Bronchial epithelial cell (primary cell): ENCODE data around the gene RXFP1. TPM values are rescaled to one million over a fixed set of nuclear protein-coding genes. Genes with fewer than 3 reads are reported as not detected.

ENCODE experiments used
- DNase-seq: peaks from one replicate; pipeline ENCODE4 v3.0.0-alpha.2; 2010; ENCODE audit warnings: low read depth
- FAIRE-seq: peaks from 2 replicates; lab custom pipeline; 2011; peaks lifted over from hg19 to GRCh38; lab: Jason Lieb, UNC
- H3K27me3 ChIP-seq: 2 replicates; pipeline ENCODE4 v1.5.1; 2011; ENCODE audit warnings: low read length; ENCODE audit not compliant: control insufficient read depth, insufficient read depth
- H3K36me3 ChIP-seq: 2 replicates; pipeline ENCODE4 v1.5.1; 2011; ENCODE audit warnings: low read length; ENCODE audit not compliant: control insufficient read depth, insufficient read depth
- H3K4me3 ChIP-seq: 2 replicates; pipeline ENCODE4 v1.5.1; 2011; ENCODE audit warnings: mild to moderate bottlenecking, low read depth, low read length, control low read depth
- CTCF ChIP-seq: IDR thresholded peaks from 2 replicates; pipeline ENCODE4 v1.5.1; 2011; ENCODE audit warnings: mild to moderate bottlenecking, moderate library complexity, low read length, control low read depth, inconsistent platforms; ENCODE audit not compliant: insufficient read depth, severe bottlenecking
- total RNA-seq: library from RNA; depleted of rRNA; stranded (reverse); fragments of >200 nt; gene quantifications from 2 replicates; pipeline ENCODE4 v1.2.1, GENCODE V29; 2014

Gene RXFP1
- total RNA-seq, result under 0.01 TPM in 1 of 2 replicates, not detected in the other

GRCh38 chr4:158521484-158522088 is at the start of gene RXFP1:
TSS of gene RXFP1 (plus strand) at chr4:158521882. CDS start at chr4:158521977, 95 bp downstream.
- Histone ChIP-seq H3K27me3 (no peaks in the 10 kb centered on the region), H3K36me3 (no peaks in the 10 kb centered on the region), H3K4me3 (no peak within 1 kb of the TSS)
- FAIRE-seq (peak; percentile 82), DNase-seq (no peak)
- TF ChIP-seq CTCF, result no peak

- Histone ChIP-seq H3K27me3 (no peaks in the 10 kb centered on the region), H3K36me3 (no peaks in the 10 kb centered on the region), H3K4me3 (no peak overlapping the region)
- TF ChIP-seq CTCF, result no peak
- DNase-seq, result no peak
- FAIRE-seq, result no peak
These were observed 39.9 kb upstream of the RXFP1 start for GRCh38 chr4:158481811-158482210.

- peak; percentile 49 for DNase-seq
- Histone ChIP-seq H3K27me3 (no peaks in the 10 kb centered on the region), H3K36me3 (no peaks in the 10 kb centered on the region), H3K4me3 (no peak overlapping the region)
- TF ChIP-seq CTCF, result no peak
- FAIRE-seq, result no peak
These were observed 37.4 kb upstream of the RXFP1 start for GRCh38 chr4:158484173-158484885.

GRCh38 chr4:158490629-158491028 is 31.1 kb upstream of the RXFP1 start:
- no peaks in the 10 kb centered on the region for H3K27me3 ChIP-seq

GRCh38 chr4:158492391-158492790 is 29.3 kb upstream of the RXFP1 start:
- FAIRE-seq (no peak), DNase-seq (no peak)
- H3K4me3 ChIP-seq, result no peak overlapping the region
- no peaks in the 10 kb centered on the region for H3K27me3 ChIP-seq
- TF ChIP-seq CTCF, result no peak
- no peaks in the 10 kb centered on the region for H3K36me3 ChIP-seq

More at GRCh38 chr4:158490629-158491028, 31.1 kb upstream of the RXFP1 start:
- no peak for FAIRE-seq
- no peak for TF ChIP-seq CTCF
- no peak overlapping the region for H3K4me3 ChIP-seq
- no peak for DNase-seq
- no peaks in the 10 kb centered on the region for H3K36me3 ChIP-seq
